ENCODE measurements around the gene ALOX5AP.

ALOX5AP gene

DNA sequence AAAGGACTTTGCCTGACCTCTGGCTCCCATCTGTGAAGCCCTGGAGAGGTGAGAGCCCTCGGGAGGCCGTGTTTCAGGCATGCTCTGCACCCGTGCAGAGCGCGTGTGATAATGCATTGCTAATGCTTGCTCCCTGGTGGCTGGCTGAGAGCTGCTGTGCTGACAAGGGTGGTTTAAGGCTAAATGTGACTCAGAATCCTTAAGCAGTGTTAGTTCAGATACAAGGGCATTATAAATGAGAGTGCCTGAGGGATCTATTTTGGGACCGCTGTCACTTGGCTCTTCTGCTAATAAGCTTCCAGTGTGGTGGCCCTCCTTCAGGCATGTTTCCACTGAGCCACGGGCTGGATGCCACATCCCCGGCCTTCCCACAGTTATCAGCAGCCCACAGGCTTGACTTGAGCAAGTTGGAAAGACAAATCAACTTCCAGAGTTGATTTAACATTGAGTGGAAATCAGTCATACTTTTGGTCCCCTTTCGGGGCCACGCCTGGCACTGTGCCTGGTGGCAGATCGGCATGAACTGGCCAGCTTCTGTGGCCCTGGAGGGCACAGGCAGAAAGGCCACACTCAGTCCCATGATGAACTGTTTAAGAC is 17.0 kb downstream of the ALOX5AP start:
- POLR2A ChIA-PET = no interaction called here
- DNase-seq (ENCODE audit: extremely low spot score) = no peak
- CTCF ChIA-PET = interaction anchor here (1.6 to 1.9 kb wide), 2 partner anchors 12 to 13 kb away, joined by 3 to 7 read pairs; no protein-coding TSS in a partner anchor
- TF ChIP-seq, protein P1, sequence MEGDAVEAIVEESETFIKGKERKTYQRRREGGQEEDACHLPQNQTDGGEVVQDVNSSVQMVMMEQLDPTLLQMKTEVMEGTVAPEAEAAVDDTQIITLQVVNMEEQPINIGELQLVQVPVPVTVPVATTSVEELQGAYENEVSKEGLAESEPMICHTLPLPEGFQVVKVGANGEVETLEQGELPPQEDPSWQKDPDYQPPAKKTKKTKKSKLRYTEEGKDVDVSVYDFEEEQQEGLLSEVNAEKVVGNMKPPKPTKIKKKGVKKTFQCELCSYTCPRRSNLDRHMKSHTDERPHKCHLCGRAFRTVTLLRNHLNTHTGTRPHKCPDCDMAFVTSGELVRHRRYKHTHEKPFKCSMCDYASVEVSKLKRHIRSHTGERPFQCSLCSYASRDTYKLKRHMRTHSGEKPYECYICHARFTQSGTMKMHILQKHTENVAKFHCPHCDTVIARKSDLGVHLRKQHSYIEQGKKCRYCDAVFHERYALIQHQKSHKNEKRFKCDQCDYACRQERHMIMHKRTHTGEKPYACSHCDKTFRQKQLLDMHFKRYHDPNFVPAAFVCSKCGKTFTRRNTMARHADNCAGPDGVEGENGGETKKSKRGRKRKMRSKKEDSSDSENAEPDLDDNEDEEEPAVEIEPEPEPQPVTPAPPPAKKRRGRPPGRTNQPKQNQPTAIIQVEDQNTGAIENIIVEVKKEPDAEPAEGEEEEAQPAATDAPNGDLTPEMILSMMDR (IDR thresholded peaks at IDR 0.05; ENCODE audit: control extremely low read depth, extremely low read depth, low read depth, missing control alignments) = no peak

DNA sequence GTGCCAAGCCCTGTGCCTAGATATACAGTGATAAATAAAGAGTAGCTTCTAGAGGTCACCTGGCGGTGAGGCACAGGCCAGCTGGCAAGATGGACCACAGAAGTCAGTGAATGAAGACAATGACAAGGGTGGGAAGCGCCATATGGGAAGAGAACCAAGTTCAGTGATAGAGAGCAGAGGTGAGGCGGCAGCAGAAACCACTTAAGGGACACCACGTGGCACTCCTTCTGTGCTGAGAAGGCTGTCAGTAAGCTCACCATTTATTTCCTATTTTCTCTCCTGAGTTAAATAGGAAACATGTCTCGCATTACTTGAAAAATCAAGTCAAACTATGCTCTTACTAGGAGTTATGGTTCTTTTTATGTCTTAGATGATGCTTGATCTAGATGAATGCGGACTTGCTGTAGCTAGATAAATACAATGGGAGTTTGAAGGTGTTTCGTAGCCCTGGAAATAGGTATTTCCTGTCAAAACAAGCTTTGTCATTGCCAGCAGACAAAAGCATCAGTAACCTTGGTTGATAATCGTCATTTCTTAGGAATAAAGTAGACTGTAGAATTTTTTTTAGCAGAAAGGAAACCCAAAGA is 17.8 kb downstream of the ALOX5AP start:
- TF ChIP-seq, protein P1 (IDR thresholded peaks at IDR 0.05; ENCODE audit: control extremely low read depth, extremely low read depth, low read depth, missing control alignments) = no peak
- POLR2A ChIA-PET = no interaction called here
- CTCF ChIA-PET = interaction anchor here (0.9 to 1.9 kb wide), 5 partner anchors 11 to 49 kb away, joined by 3 to 7 read pairs (median 3); no protein-coding TSS in a partner anchor
- DNase-seq (ENCODE audit: extremely low spot score) = no peak

DNA sequence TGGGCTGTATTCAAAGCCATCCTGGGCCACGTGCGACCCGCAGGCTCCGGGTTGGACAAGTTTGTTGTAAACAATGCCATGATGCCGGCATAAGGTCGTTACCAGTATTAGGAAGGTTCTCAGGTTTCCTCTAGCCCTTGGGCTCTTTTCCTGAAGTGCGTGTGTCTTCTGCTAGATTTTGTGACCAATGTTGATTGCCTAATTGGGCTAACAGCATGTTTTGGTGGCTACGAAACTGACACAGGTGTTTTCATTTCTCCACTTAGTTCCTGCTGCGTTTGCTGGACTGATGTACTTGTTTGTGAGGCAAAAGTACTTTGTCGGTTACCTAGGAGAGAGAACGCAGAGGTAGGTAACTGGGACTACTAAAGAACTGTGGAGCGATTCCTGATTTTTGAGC is 20.3 kb downstream of the ALOX5AP start:
- POLR2A ChIA-PET = no interaction called here
- TF ChIP-seq, protein P1 (IDR thresholded peaks at IDR 0.05; ENCODE audit: control extremely low read depth, extremely low read depth, low read depth, missing control alignments) = no peak
- no peak for DNase-seq (ENCODE audit: extremely low spot score)
- CTCF ChIA-PET = interaction anchor here (1.0 to 1.9 kb wide), 8 partner anchors 9 to 83 kb away, joined by 3 to 5 read pairs (median 4); no protein-coding TSS in a partner anchor

DNA sequence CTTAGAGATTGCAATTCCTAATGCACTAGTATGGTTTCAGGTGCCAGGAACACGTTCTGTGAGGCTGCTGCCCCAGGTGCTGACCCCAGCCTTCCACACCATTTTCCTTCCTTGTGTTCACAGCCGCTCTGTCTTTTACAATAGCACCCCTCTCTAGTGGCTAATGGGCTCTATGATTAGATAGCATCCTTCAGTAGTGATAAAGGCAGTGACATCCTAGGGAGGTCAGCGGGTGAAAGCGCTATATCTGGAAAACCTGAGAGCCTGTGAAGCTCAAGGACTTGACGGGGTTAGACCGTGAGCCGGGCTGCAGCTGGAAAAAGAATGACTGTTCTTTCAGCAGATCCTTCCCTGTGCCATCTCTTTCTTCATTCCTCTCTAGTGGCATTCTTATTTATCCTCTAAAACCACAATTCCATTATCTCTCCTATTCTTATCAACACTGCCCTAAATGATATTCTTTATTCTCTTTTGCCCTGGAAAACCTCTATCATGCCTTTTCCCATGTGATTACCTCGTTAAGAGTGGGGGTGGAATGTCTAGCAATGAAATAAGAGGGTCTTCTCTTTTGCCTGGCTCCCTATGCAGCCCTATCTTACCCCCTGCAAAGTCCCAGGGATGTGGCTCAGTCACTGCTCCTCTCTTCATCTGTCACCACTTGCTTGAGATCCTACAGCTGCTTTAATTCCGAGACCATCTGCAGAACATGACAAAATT is 21.8 kb downstream of the ALOX5AP start:
- ChIA-PET POLR2A (no interaction called here), CTCF (interaction anchor here (2.8 kb wide), 1 partner anchor 17 kb away, joined by 8 read pairs; no protein-coding TSS in a partner anchor)
- TF ChIP-seq, protein P1 (IDR thresholded peaks at IDR 0.05; ENCODE audit: control extremely low read depth, extremely low read depth, low read depth, missing control alignments) = no peak
- no peak for DNase-seq (ENCODE audit: extremely low spot score)

DNA sequence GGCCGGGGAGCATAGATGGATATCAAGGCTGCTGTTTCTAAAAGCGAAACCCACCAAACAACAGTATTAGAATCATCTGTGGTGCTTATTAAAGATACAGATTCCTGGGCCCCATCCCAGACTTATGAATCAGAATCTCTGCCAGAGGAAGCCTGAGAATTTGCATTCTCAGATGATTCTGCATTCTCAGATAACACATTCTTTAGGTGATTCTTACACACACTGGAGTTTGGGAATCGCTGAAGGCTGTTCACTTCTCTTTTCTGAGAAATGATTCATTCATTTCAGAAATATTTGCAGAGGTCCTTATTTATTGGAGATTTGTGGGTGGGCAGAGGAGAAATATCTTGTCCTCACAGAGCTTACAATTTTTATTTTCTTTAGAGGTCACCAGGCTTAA is 24.4 kb downstream of the ALOX5AP start:
- TF ChIP-seq, protein P1 (IDR thresholded peaks at IDR 0.05; ENCODE audit: control extremely low read depth, extremely low read depth, low read depth, missing control alignments) = no peak
- CTCF ChIA-PET = interaction anchor here (1.2 kb wide), 1 partner anchor 11 kb away, joined by 3 read pairs; no protein-coding TSS in a partner anchor
- POLR2A ChIA-PET = no interaction called here
- DNase-seq (ENCODE audit: extremely low spot score) = no peak

DNA sequence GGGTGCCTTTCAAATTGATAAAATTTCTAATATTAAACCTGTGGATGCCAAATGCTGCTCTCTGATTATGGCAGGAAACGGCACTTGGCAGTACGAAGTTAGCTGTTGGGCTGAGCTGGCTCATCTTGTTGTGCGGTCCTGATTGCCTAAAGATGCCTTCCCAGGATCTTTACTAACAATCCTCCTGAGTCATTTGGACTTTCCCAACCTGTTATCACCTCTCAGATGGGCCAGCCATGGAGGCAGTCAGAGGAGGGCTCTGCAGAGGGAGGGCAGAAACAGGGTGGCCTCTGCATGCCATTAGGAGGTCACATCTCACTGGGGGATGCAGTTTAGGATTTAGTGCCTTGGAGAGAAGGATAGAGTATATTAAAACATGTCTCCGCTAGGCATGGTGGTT is 27.3 kb downstream of the ALOX5AP start:
- no peak for DNase-seq (ENCODE audit: extremely low spot score)
- ChIA-PET POLR2A (no interaction called here), CTCF (interaction anchor here (0.8 kb wide), 1 partner anchor 43 kb away, joined by 3 read pairs; no protein-coding TSS in a partner anchor)
- TF ChIP-seq, protein P1 (IDR thresholded peaks at IDR 0.05; ENCODE audit: control extremely low read depth, extremely low read depth, low read depth, missing control alignments) = no peak

Measured in GM10248 (cell line).